Measurements from ENCODE around the gene CDHR5. TPM values are rescaled to one million over a fixed set of nuclear protein-coding genes. Genes with fewer than 3 reads are reported as not detected.

The CDHR5 gene
- total RNA-seq, 1 donor from 2014 or later = not detected

DNA sequence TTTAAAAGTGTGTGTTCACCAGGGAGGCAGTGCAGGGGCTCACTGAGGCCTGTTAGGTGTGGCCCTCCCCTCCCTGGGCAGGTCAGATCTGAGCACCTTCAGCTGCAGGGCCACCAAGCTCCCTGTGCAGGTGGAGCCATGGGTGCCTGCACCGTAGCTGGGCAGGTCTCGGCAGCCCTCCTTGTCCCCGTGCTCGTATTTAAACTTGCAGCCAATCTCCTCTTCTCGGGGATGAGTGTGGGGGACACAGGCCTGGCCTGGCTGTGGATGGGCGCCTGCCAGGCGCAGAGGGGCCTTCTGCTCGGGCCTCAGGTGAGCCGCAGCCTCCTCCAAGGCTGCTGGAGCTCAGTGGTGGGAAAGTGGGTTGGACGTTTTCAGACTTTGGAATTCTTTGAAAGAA, 29.4 kb downstream of the CDHR5 start:
- no peak for ATAC-seq
- DNase-seq = no peak
- intact Hi-C loops (cut with micrococcal nuclease) = no loop called here

DNA sequence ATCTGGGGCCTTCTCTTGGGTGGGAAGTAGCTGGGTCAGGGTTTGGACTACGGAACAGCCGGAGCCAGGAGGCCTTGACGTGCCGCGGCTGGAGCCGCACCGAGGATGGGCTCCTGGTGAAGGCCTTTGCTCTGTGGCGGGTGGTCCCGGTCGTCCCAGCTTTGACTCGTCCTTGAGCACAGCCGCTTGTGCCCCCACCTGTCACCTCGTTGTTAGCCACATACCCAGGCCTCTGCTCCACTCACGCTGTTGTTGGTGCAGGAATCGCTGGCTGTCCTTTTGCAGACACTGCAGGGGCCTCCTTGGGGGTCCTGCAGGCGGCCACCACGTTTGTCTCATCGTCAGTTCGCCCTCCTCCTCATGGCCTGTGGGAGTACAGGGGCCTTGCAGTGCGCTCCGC, 31.4 kb downstream of the CDHR5 start:
- DNase-seq (no peak), ATAC-seq (no peak)
- intact Hi-C loops (cut with micrococcal nuclease) = no loop called here

DNA sequence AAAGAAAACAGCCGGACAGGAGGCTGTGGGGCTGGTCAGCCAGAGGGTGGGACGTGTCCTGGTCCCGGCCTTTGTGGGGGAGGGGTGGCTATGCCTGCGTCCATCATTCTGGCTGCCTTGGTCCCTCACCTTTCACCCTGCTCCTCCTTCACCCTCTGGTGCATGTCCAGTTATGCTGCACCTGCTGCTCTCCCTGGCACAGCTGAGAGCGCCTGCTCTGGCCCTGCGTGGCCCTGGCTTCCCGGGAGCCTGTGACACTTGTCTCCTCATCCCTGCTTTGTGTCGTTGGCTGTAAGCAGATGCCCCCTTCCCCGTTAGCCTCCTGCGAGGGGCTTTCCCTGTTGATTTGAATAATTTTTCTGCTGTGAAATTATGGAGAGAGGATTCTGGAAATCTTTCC, 31.8 kb downstream of the CDHR5 start:
- DNase-seq = no peak
- ATAC-seq = no peak
- intact Hi-C loops (cut with micrococcal nuclease) = no loop called here

DNA sequence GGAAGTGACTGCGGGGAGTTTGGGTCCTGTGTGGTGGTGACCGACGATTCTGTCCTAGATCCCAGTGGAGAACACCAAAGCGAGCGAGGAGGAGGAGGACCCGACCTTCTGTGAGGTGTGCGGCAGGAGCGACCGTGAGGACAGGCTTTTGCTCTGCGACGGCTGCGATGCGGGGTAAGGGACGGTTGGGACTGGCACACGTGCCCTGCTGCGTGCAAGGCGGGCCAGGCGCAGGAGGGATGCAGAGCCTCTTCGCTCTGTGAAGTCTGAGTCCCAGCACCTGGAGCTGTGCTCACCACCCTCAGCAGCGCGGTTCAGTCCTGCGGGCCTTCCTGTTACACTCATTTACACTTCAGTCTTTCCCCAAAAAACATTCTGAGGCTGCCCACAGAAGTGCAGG, 32.3 kb downstream of the CDHR5 start:
- intact Hi-C loops (cut with micrococcal nuclease) = no loop called here
- ATAC-seq (no peak), DNase-seq (no peak)

DNA sequence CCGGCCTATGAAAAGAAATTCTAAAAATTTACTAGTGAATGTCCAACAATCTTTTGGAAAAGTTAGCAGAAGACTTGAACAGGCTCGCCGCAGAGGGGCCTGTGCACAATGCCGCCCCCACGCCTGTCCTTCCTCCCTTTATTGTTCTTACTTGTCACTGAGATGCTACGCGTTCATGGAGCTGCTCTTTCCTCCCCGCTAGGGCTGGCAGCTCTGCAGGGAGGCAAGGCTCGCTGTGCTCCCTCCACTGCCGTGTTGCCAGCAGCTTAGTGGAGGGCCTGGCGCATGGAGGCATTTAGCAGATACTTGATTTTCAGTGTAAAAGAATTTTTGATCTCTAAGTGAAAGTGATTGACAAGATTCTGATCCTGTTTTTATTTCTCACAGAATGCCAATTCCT, 33.8 kb downstream of the CDHR5 start:
- ATAC-seq (no peak), DNase-seq (no peak)
- intact Hi-C loops (cut with micrococcal nuclease) = no loop called here

DNA sequence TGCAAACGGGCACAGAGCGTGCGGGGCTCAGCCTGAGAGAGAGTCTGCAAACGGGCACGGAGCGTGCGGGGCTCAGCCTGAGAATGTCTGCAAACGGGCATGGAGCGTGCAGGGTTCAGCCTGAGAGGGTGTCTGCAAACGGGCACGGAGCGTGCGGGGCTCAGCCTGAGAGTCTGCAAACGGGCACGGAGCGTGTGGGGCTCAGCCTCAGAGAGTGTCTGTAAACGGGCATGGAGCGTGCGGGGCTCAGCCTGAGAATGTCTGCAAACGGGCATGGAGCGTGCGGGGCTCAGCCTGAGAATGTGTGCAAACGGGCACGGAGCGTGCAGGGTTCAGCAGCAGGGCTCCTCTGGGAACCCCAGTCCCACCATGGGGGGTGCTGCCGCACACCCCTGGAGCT, 35.0 kb downstream of the CDHR5 start:
- no peak for DNase-seq
- intact Hi-C loops (cut with micrococcal nuclease) = no loop called here
- ATAC-seq = no peak

DNA sequence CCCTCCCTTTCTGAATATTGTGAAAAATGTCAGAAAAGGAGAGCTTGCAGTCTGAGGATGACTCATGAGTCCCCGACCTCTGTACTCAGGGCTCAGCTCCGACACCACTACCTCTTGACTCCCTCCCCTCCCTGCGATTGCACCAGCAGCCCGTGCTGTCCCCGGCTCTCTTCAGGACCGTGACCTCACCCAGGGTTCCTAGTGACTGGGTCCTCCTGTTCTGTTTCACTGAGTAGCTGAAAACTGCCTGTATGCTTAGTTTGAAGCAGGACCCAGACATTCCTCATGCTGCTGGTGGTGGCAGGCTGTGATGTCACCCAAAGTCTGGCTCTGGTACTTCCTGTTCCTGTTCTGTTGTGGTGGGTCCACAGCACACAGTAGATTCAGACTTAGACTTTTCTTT, 36.8 kb downstream of the CDHR5 start:
- ATAC-seq (peak; percentile 16), DNase-seq (no peak)
- intact Hi-C loops (cut with micrococcal nuclease) = no loop called here

DNA sequence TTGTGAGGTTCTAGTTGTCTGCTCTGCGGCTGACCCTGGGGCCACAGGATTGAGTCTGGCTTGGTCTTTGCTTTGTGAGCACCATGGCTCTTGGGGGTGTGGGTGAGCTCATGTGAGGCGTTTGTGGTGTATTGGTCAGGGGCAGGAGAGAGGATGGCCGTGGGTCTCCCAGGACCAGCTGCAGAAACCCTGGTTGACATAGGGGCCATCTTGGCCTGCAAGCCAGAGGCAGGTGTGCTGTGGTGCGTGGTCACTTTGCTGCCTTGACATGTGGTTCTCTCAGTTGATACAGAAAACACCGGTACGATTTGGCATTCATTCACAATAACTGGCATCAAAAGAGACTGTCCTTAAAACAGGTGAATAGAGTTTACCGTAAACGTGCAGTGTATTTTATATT, 37.2 kb downstream of the CDHR5 start:
- no peak for DNase-seq
- intact Hi-C loops (cut with micrococcal nuclease) = no loop called here
- no peak for ATAC-seq

DNA sequence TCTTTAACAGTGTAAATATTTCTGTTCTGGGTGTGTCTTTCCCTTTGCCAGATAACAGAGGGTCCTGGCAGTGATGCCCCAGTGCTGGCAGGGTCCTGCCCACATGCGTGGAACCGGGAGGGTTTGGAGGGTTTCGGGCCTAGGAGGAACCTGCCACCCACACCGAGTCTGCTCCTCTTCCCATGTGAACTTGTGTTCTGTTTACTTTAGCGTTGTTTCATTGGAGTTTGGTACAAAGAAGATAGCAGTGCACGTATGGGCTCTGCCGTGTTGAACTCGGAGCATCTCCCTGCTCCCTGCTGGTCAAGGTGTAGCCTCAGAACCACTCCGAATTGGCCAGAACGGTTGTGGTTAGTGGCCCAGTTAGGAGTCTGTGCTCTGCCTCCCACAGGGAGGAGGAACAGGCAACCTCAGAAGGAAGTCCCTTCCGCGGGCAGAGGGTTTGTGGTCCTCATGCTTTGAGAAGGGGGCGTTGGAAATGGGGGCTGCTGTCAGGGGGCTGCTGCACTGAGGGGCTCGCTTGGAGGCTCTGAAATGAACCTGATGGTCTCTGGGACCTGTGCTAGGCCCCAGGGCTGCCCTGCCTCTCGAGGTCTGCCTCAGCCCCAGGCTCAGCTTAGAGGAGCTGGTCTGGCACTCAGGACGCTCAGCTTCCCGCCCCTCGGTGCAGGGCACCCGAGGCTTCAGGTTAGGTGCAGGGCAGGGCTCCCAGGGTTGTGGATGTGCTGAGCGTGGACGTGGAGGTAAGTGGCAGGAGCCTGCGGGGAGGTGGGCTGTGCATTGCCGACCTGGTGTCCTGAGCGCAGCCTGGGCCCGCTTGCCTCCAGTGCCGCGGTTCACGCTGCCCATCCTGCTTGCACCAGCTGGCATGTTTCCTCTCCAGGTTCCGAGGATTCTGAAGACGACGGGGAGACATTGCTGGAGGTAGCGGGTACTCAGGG, 38.1 kb downstream of the CDHR5 start:
- intact Hi-C loops (cut with micrococcal nuclease) = no loop called here
- no peak for DNase-seq
- ATAC-seq = no peak

DNA sequence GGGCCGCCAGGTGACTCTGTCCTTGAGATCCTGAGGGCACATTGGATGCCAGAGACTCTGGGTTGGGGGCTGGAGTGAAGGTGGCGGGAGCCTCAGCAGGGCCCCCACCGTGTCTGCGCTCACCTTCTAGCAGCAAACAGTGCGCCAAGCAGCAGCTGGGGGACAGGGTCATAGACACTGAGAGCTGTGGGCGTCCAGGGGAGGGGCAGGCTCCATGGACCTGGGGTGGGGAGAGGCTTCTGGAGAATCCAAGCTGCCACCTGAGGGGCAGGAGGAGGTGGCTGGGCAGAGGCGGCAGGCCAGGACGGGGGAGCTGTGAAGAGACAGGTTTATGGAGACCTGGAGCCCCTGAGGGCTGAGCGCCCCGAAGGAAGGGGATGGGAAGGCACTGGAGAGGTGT, 40.5 kb downstream of the CDHR5 start:
- ATAC-seq (no peak), DNase-seq (no peak)
- intact Hi-C loops (cut with micrococcal nuclease) = no loop called here

DNA sequence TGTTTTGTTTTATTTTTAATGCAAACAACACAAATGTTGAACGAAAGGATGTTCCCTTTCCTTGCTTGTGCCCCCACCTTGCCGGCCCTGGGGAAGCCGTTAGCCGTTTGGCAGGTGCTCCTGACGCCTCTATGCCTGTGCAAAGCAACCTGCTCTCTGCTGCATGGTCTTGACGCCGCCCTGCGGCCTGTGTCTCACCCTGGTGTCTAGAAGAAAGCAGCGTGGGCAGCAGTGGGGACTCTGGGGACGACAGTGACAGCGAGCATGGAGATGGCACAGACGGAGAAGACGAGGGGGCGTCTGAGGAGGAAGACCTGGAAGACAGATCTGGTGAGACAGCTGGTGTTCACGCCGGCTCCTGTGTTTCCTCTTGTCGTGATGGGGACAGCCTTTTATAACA, 43.0 kb downstream of the CDHR5 start:
- DNase-seq (no peak), ATAC-seq (no peak)
- intact Hi-C loops (cut with micrococcal nuclease) = no loop called here

DNA sequence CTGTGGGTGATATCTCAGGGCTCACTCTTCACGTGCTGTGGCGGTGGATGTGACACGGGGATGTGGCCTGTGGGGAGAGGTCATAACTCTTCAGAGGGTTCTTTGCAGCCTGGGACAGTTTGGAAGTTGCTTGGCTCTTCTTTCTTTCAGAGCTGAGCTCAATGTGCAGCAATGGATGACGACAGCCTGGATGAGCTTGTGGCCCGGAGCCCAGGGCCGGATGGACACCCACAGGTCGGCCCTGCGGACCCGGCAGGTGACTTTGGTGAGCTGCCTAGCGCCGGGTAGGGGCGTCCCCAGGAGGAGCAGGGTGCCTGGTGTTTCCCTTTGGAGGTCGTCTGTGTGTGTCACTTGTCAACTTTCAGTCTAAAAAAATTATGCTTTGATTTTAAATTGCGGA, 43.4 kb downstream of the CDHR5 start:
- no peak for DNase-seq
- intact Hi-C loops (cut with micrococcal nuclease) = no loop called here
- ATAC-seq = peak; percentile 11

DNA sequence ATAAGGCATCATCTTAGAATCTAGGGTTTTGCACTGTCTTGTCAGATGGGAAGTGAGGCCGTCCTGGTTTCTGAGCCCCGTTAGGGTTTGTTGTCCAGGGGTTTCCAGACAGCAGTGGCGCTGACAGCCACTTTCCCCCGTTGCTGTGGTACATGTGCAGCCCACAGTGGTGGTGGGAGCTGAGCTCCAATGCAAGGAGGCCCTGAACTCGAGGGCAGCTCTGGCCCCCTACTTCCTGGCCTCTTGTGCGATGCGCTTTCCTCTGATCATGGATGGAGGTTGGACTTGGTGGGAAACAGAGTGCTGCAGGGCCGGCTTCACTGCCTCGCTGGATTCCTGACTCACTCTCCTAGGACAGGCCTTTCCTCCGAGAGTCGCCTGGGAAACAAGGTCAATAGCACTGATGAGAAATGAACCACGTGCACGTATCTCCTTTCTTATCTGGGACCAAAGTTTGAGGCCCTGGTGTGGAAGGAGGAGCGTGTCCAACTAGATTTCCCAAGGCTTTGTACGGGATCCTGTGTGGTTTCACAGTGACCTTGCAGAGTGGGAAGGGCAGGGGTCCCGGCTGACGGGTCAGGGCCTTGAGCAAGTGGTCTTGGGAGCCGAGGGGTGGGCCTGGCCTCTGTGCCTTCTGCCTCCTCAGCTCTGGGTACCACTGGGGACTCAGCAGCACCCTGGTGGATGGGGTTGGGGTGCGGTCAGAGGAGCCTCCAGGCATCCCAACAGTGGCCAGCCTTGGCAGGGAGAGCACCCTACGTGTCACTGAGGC, 44.7 kb downstream of the CDHR5 start:
- intact Hi-C loops (cut with micrococcal nuclease) = no loop called here
- ATAC-seq = no peak
- DNase-seq = no peak

DNA sequence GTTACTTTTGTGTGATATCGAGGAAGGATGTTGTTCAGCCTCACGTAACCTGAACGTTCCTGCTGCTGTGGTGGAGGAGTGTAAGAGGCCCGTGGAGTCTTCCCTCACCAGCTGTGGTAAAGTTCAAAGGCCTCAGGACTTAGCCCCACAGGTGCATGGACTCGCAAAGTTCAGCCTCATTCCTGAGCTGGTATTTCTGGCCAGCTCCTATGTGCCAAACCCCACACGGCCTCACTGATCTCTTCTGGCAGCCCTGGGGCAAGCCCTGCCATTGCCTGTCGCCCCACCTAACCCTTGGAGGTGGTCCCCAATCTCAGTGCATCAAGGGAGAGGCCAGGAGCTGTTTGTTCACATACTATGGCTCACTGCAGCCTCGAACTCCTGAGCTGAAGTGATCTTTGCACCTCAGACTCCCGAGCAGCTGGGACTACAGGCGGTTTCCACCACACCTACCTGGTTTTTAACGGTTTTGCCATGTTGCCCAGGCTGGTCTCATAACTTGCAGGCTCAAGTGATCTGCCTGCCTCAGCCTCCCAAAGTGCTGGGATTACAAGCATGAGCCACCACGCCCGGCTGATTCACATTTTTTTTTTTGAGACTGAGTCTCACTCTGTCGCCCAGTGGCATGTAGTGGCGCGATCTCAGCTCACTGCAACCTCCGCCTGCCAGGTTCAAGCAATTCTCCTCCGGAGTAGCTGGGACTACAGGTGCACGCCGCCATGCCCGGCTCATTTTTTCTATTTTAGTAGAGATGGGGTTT, 46.3 kb downstream of the CDHR5 start:
- DNase-seq (no peak), ATAC-seq (no peak)
- intact Hi-C loops (cut with micrococcal nuclease) = no loop called here

DNA sequence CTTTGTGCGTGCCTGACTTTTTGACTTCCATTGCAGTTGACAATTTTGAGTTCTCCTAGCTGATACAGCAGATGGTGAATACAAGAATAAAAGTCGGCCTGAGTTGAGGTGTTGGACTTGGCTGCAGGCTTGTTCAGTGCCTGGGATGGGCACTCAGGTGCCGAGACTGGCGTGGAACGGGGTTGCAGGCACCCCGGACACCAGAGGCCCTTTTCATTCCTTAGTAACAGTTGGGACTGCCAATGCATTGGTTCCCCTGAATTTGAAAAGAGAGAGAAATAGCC, 47.2 kb downstream of the CDHR5 start:
- intact Hi-C loops (cut with micrococcal nuclease) = no loop called here

DNA sequence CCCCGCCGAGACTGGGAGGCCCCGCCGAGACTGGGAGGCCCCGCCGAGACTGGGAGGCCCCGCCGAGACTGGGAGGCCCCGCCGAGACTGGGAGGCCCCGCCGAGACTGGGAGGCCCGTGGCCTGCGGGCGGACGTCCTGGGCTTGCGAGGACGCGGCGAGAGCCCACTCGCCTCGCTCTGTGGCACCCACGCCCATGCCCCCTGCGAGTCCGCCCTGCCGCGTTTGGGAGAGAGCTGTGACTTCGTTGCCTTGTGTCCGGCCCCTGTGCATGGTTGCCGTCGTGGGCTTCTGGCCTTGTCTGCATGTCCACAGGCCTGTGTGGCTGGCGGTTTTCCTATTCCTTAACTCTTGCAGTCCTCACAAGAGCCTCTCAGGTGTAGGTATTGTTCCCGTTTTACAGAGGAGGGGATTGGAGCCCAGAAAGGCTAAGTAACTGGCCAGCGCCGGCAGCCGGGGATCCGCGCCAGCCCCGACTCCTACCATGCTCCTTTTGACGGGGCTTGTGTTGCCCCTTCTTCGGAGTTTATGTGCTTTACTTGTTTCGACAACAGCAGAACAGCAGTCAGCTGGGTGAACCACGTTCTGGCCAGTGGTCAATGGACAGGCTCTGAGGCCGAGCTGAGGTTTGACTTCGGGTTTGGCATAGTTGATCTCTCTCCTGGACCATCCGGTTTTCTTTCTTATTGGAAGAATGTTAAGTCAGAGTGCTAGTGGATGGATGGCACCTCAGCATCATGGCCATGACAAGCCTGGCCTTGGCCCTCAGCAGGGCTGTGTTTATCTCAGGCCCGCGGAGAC, 47.7 kb downstream of the CDHR5 start:
- intact Hi-C loops (cut with micrococcal nuclease) = no loop called here
- ATAC-seq = no peak
- DNase-seq = peak; percentile 40

More for the DNA sequence above, 47.2 kb downstream of the CDHR5 start:
- DNase-seq = no peak
- ATAC-seq = no peak

DNA sequence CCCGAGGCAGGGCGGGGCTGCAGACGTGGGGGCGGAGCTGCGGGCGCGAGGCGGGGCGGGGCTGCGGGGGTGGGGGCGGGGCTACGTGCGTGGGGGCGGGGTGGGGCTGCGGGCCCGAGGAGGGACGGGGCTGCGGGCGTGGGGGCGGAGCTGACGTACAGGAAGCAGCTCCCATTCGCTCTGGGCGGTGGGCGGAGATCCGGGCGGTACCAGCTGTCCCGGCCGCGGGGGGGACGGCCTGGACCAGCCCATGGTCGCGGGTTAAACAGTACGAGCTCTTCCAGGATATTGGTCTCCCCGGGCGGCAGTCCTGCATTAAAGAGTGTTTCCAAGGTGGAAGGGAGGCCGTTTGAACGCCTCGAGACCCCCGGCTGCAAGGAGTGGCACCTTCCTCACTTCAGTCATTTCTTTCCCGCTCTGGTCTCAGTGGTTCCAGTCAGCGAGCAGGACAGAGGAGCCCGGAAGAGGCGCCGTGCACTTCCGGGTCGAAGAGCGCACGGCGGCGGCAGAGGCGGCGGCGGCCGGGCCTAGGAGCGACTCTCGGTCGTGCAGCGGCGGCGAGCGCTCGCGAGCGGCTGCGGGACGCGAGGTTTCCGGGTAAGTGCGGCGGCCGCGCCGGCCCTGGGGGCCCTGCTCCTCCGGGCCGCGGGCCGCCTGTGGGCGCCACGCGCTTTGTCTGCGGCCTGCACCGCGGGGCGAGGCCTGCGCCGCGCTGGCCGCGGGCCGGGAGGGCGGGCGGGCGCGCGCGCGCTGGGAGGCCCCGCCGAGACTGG, 48.6 kb downstream of the CDHR5 start, which contains the start of gene PHRF1:
Gene PHRF1 (plus strand): TSS at position 475 of the 773 bp plus-strand sequence. CDS start 5,043 bp downstream, outside the sequence.
- ATAC-seq (peak; percentile 91), DNase-seq (peak; percentile 98)
- intact Hi-C loops (cut with micrococcal nuclease) = no loop called here

DNA sequence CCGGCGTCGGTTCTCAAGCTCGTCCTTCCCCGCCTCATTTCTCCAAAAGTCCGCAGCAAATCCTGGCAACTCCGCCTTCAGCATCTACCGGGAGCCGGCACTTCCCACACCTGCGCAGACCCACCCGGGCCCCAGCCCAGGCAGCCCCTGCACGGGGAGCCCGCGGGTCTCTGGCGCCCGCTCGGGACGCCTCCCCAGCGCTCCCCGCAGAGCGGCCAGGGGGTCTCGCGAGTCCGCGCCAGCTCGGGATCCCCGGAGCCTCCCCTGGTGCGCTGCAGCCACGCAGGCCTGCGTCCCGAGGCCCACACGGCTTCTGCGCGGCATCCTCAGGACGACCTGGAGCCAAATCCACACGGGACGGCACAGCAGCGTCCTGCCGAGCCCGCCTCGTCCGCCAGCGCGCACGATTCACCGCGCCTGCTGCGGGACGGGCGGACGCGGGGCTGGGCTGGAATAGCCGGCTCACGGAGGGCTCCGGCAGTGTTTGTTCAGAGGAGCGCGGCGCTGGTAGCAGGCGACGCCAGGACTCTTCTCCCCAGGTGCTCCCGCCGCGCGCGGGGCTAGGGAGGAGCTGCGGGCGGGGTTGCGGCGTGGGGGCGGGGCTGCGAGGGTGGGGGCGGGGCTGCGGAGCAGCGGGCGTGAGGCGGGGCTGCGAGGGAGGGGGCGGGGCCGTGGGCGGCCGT, 49.3 kb downstream of the CDHR5 start:
- intact Hi-C loops (cut with micrococcal nuclease) = no loop called here
- no peak for DNase-seq
- peak; percentile 75 for ATAC-seq
